Parathyroid adenoma (tissue), 2 donors: ENCODE results near the gene RPUSD1.
A peak's percentile ranks its signal among the peaks of the same experiment; 100 is the strongest.

Experiments used
- H2AFZ ChIP-seq: fragments of 300-600 bp; sonication (generic); one replicate; pipeline ENCODE4 v1.7.0; 2017; ENCODE audit warnings: antibody characterized with exemption, mild to moderate bottlenecking
- H3K27ac ChIP-seq: fragments of 300-600 bp; sonication (generic); one replicate; pipeline ENCODE4 v1.7.0; 2017
- H3K27me3 ChIP-seq: fragments of 300-600 bp; sonication (generic); one replicate; pipeline ENCODE4 v1.7.0; 2017; ENCODE audit warnings: low read length; ENCODE audit not compliant: control insufficient read depth, insufficient read depth
- H3K36me3 ChIP-seq: fragments of 300-600 bp; sonication (generic); one replicate; pipeline ENCODE4 v1.7.0; 2017; ENCODE audit warnings: low read length; ENCODE audit not compliant: control insufficient read depth, insufficient read depth
- H3K4me1 ChIP-seq: fragments of 300-600 bp; sonication (generic); one replicate; pipeline ENCODE4 v1.7.0; 2017; ENCODE audit warnings: control low read depth
- H3K4me2 ChIP-seq: fragments of 300-600 bp; sonication (generic); one replicate; pipeline ENCODE4 v1.7.0; 2017; ENCODE audit warnings: low read length
- H3K4me3 ChIP-seq: fragments of 300-600 bp; sonication (generic); one replicate; pipeline ENCODE4 v1.7.0; 2017; ENCODE audit warnings: low read depth, low read length
- H3K79me2 ChIP-seq: fragments of 300-600 bp; sonication (generic); one replicate; pipeline ENCODE4 v1.7.0; 2017; ENCODE audit warnings: control low read depth
- H3K9ac ChIP-seq: fragments of 300-600 bp; sonication (generic); one replicate; pipeline ENCODE4 v1.7.0; 2017; ENCODE audit warnings: mild to moderate bottlenecking
- H3K9me3 ChIP-seq: fragments of 300-600 bp; sonication (generic); one replicate; pipeline ENCODE4 v1.7.0; 2017; ENCODE audit warnings: low read length; ENCODE audit not compliant: control insufficient read depth
- TF ChIP-seq, protein P1 (sequence below): fragments of 300-600 bp; sonication (generic); IDR thresholded peaks from one replicate; pipeline ENCODE4 v1.7.0; 2017; ENCODE audit warnings: antibody characterized with exemption, mild to moderate bottlenecking
- donor health status: primary hyperparathyroidism.

The RPUSD1 gene

GRCh38 chr16:807347-808084, 19.3 kb upstream of the RPUSD1 start:
- H3K27me3 ChIP-seq, result no peaks in the 10 kb centered on the region
- peak overlapping the region; percentile 96 for H2AFZ ChIP-seq
- peak overlapping the region; percentile 85 for H3K4me3 ChIP-seq
- no peaks in the 10 kb centered on the region for H3K79me2 ChIP-seq
- TF ChIP-seq, protein P1, sequence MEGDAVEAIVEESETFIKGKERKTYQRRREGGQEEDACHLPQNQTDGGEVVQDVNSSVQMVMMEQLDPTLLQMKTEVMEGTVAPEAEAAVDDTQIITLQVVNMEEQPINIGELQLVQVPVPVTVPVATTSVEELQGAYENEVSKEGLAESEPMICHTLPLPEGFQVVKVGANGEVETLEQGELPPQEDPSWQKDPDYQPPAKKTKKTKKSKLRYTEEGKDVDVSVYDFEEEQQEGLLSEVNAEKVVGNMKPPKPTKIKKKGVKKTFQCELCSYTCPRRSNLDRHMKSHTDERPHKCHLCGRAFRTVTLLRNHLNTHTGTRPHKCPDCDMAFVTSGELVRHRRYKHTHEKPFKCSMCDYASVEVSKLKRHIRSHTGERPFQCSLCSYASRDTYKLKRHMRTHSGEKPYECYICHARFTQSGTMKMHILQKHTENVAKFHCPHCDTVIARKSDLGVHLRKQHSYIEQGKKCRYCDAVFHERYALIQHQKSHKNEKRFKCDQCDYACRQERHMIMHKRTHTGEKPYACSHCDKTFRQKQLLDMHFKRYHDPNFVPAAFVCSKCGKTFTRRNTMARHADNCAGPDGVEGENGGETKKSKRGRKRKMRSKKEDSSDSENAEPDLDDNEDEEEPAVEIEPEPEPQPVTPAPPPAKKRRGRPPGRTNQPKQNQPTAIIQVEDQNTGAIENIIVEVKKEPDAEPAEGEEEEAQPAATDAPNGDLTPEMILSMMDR, result no peak
- H3K4me1 ChIP-seq, result peaks cover 2% of the 10 kb centered on the region
- H3K27ac ChIP-seq, result peak overlapping the region; percentile 87
- H3K9ac ChIP-seq, result peak overlapping the region; percentile 89
- no peaks in the 10 kb centered on the region for H3K36me3 ChIP-seq
- H3K9me3 ChIP-seq, result no peaks in the 10 kb centered on the region
- H3K4me2 ChIP-seq, result peak overlapping the region; percentile 92

DNA sequence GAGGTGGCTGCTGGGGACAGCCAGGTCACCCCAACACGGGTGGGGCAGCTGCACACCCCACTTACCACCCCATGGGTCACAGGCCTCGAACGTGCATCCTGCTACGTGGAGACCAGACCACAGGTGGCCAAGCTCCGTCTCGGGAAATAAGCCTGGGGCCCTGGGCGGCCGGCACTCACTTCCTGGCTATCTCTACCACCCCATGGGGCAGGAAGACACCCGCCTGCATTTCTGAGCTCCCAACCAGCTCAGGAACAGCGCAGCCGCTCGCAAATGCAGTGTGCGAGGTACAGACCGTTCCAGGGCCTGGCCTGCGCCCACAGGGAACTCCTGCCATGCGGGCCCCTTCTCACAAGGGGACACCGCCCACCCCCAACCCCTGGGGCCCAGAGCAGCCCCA, 17.3 kb upstream of the RPUSD1 start:
- Histone ChIP-seq H3K27me3 (no peaks in the 10 kb centered on the region), H3K79me2 (no peaks in the 10 kb centered on the region)
- TF ChIP-seq, protein P1, result no peak

GRCh38 chr16:804193-805048, 16.2 kb upstream of the RPUSD1 start:
- TF ChIP-seq, protein P1, result no peak

More for the DNA sequence above, 17.3 kb upstream of the RPUSD1 start:
- Histone ChIP-seq H3K4me2 (no peak overlapping the region), H3K27ac (no peak overlapping the region), H3K4me1 (peaks cover 2% of the 10 kb centered on the region), H3K9me3 (no peaks in the 10 kb centered on the region), H3K9ac (no peak overlapping the region), H2AFZ (no peak overlapping the region), H3K36me3 (no peaks in the 10 kb centered on the region), H3K4me3 (no peak overlapping the region)

GRCh38 chr16:803754-804080, 15.5 kb upstream of the RPUSD1 start:
- H3K9ac ChIP-seq, result no peak overlapping the region
- no peak overlapping the region for H3K27ac ChIP-seq

More at GRCh38 chr16:804193-805048, 16.2 kb upstream of the RPUSD1 start:
- Histone ChIP-seq H3K4me1 (peaks cover 2% of the 10 kb centered on the region), H2AFZ (no peak overlapping the region), H3K79me2 (no peaks in the 10 kb centered on the region), H3K9ac (no peak overlapping the region), H3K36me3 (no peaks in the 10 kb centered on the region), H3K4me3 (no peak overlapping the region), H3K4me2 (no peak overlapping the region), H3K9me3 (no peaks in the 10 kb centered on the region), H3K27me3 (no peaks in the 10 kb centered on the region), H3K27ac (no peak overlapping the region)

More at GRCh38 chr16:803754-804080, 15.5 kb upstream of the RPUSD1 start:
- no peak overlapping the region for H3K4me2 ChIP-seq
- no peaks in the 10 kb centered on the region for H3K36me3 ChIP-seq
- TF ChIP-seq, protein P1, result no peak
- no peaks in the 10 kb centered on the region for H3K9me3 ChIP-seq
- no peaks in the 10 kb centered on the region for H3K27me3 ChIP-seq
- H3K4me3 ChIP-seq, result no peak overlapping the region
- H2AFZ ChIP-seq, result no peak overlapping the region
- H3K4me1 ChIP-seq, result peaks cover 2% of the 10 kb centered on the region
- H3K79me2 ChIP-seq, result no peaks in the 10 kb centered on the region
